Measurements from ENCODE around the gene KDELR3.

GRCh38 chr22:38467904-38468442 is at the start of gene KDELR3:
- TF ChIP-seq YY1 (IDR thresholded peaks at IDR 0.05; ENCODE audit: insufficient read depth, insufficient read length) (no peak), ZNF274 (IDR thresholded peaks at IDR 0.05; ENCODE audit: low read depth, low read length) (no peak), SUZ12 (IDR thresholded peaks at IDR 0.05; ENCODE audit: extremely low read depth, insufficient read depth, insufficient read length) (no peak)
